T-helper 17 cell (primary cell): ENCODE results near the gene ZYX. TPM values are rescaled to one million over a fixed set of nuclear protein-coding genes. Genes with fewer than 3 reads are reported as not detected.
"Not testable (repeated sequence)": the region's sequence is repeated elsewhere in the genome, so short reads cannot be mapped to it uniquely, and the experiment has no call there.

Experiments used
- ATAC-seq: fragments of 150-1000 bp; cut with Tn5 transposase; 2 replicates; pipeline ENCODE4 v1.10.0; 2021; ENCODE audit warnings: mild to moderate bottlenecking, moderate library complexity
- DNase-seq, 3 donors: peaks; one replicate each; pipeline versions ENCODE4 v3.0.0 to v3.0.0-alpha.2; 2020 to 2021
- H3K9me3 ChIP-seq: one replicate; pipeline ENCODE4 v1.7.0; 2013; ENCODE audit warnings: low read length, mild to moderate bottlenecking; ENCODE audit not compliant: control insufficient read depth, poor library complexity, severe bottlenecking
- H3K27ac Mint-ChIP-seq: one replicate; pipeline ENCODE4 v1.8.0; 2022; ENCODE audit warnings: mild to moderate bottlenecking, moderate library complexity, mixed read lengths
- H3K27me3 Mint-ChIP-seq: one replicate; pipeline ENCODE4 v1.8.0; 2022; ENCODE audit warnings: mixed read lengths
- H3K36me3 Mint-ChIP-seq: one replicate; pipeline ENCODE4 v1.8.0; 2022; ENCODE audit warnings: low read depth, mixed read lengths
- H3K4me1 Mint-ChIP-seq: one replicate; pipeline ENCODE4 v1.8.0; 2022; ENCODE audit warnings: mild to moderate bottlenecking, mixed read lengths
- H3K4me3 Mint-ChIP-seq: one replicate; pipeline ENCODE4 v1.8.0; 2022; ENCODE audit warnings: mild to moderate bottlenecking, moderate library complexity, mixed read lengths
- total RNA-seq, 4 donors: library from RNA in 2 of 4; stranded (reverse) in 2 of 4; gene quantifications; one replicate each; pipeline ENCODE4 v1.2.3 and lab custom pipeline; 2022 to 2026

The ZYX gene
- total RNA-seq, 2 donors from 2014 or later: 151 to 165 TPM

- no peak overlapping the region for H3K27ac Mint-ChIP-seq
- no peaks in the 10 kb centered on the region for H3K9me3 ChIP-seq
- H3K27me3 Mint-ChIP-seq: no peaks in the 10 kb centered on the region
- DNase-seq (no peak), ATAC-seq (no peak)
- H3K4me1 Mint-ChIP-seq: peaks cover 29% of the 10 kb centered on the region
- no peak overlapping the region for H3K4me3 Mint-ChIP-seq
- H3K36me3 Mint-ChIP-seq: peaks cover 8% of the 10 kb centered on the region
These were observed 10.6 kb downstream of the ZYX start for GRCh38 chr7:143391462-143392404.

- DNase-seq, ATAC-seq, H3K36me3 Mint-ChIP-seq, H3K9me3 ChIP-seq, H3K4me3 Mint-ChIP-seq, H3K27me3 Mint-ChIP-seq, H3K27ac Mint-ChIP-seq: not testable (repeated sequence)
- peaks cover 29% of the 10 kb centered on the region for H3K4me1 Mint-ChIP-seq
These were observed 11.3 kb downstream of the ZYX start for GRCh38 chr7:143392427-143392826.

GRCh38 chr7:143392875-143393266 is 11.7 kb downstream of the ZYX start:
- H3K9me3 ChIP-seq: no peaks in the 10 kb centered on the region
- H3K27me3 Mint-ChIP-seq: no peaks in the 10 kb centered on the region
- no peak for ATAC-seq
- peaks cover 26% of the 10 kb centered on the region for H3K4me1 Mint-ChIP-seq
- peak overlapping the region; percentile 34 for H3K27ac Mint-ChIP-seq
- no peak for DNase-seq
- H3K4me3 Mint-ChIP-seq: no peak overlapping the region
- H3K36me3 Mint-ChIP-seq: peaks cover 14% of the 10 kb centered on the region

GRCh38 chr7:143393267-143394041 is 12.3 kb downstream of the ZYX start:
- Mint-ChIP-seq H3K27ac (peak overlapping the region; percentile 34), H3K27me3 (no peaks in the 10 kb centered on the region)

GRCh38 chr7:143394068-143394467 is 12.9 kb downstream of the ZYX start:
- no peak overlapping the region for H3K4me3 Mint-ChIP-seq
- peaks cover 25% of the 10 kb centered on the region for H3K4me1 Mint-ChIP-seq
- peaks cover 15% of the 10 kb centered on the region for H3K36me3 Mint-ChIP-seq
- H3K9me3 ChIP-seq: no peaks in the 10 kb centered on the region
- H3K27ac Mint-ChIP-seq: peak overlapping the region; percentile 34
- H3K27me3 Mint-ChIP-seq: no peaks in the 10 kb centered on the region
- ATAC-seq: no peak
- DNase-seq: no peak

More at GRCh38 chr7:143393267-143394041, 12.3 kb downstream of the ZYX start:
- no peaks in the 10 kb centered on the region for H3K9me3 ChIP-seq
- Mint-ChIP-seq H3K36me3 (peaks cover 15% of the 10 kb centered on the region), H3K4me1 (peaks cover 25% of the 10 kb centered on the region), H3K4me3 (no peak overlapping the region)
- DNase-seq (no peak), ATAC-seq (no peak)

- no peaks in the 10 kb centered on the region for H3K9me3 ChIP-seq
- H3K4me3 Mint-ChIP-seq: no peak overlapping the region
- peaks cover 21% of the 10 kb centered on the region for H3K4me1 Mint-ChIP-seq
- no peaks in the 10 kb centered on the region for H3K27me3 Mint-ChIP-seq
- peak overlapping the region; percentile 61 for H3K27ac Mint-ChIP-seq
- ATAC-seq (no peak), DNase-seq (no peak)
- peaks cover 15% of the 10 kb centered on the region for H3K36me3 Mint-ChIP-seq
These were observed 13.6 kb downstream of the ZYX start for GRCh38 chr7:143394777-143395176.

GRCh38 chr7:143395187-143396149 is 14.3 kb downstream of the ZYX start:
- Mint-ChIP-seq H3K27me3 (no peaks in the 10 kb centered on the region), H3K4me1 (peaks cover 18% of the 10 kb centered on the region), H3K4me3 (peak overlapping the region; percentile 57), H3K27ac (peak overlapping the region; percentile 61), H3K36me3 (peaks cover 12% of the 10 kb centered on the region)
- no peak for DNase-seq
- no peak for ATAC-seq
- no peaks in the 10 kb centered on the region for H3K9me3 ChIP-seq

GRCh38 chr7:143396182-143396581 is 15.0 kb downstream of the ZYX start:
- Mint-ChIP-seq H3K27ac (no peak overlapping the region), H3K36me3 (peaks cover 12% of the 10 kb centered on the region)
- no peak for DNase-seq

GRCh38 chr7:143396625-143397556 is 15.7 kb downstream of the ZYX start:
- ATAC-seq (no peak), DNase-seq (no peak)
- H3K27ac Mint-ChIP-seq: no peak overlapping the region
- no peaks in the 10 kb centered on the region for H3K9me3 ChIP-seq
- H3K4me3 Mint-ChIP-seq: no peak overlapping the region
- no peaks in the 10 kb centered on the region for H3K27me3 Mint-ChIP-seq
- peaks cover 18% of the 10 kb centered on the region for H3K4me1 Mint-ChIP-seq
- H3K36me3 Mint-ChIP-seq: peaks cover 12% of the 10 kb centered on the region

More at GRCh38 chr7:143396182-143396581, 15.0 kb downstream of the ZYX start:
- no peak for ATAC-seq
- H3K4me3 Mint-ChIP-seq: no peak overlapping the region
- H3K4me1 Mint-ChIP-seq: peaks cover 18% of the 10 kb centered on the region
- H3K9me3 ChIP-seq: no peaks in the 10 kb centered on the region
- no peaks in the 10 kb centered on the region for H3K27me3 Mint-ChIP-seq

GRCh38 chr7:143397710-143398530 is 16.8 kb downstream of the ZYX start:
- H3K36me3 Mint-ChIP-seq: peaks cover 12% of the 10 kb centered on the region
- ATAC-seq (no peak), DNase-seq (no peak)
- no peaks in the 10 kb centered on the region for H3K9me3 ChIP-seq
- H3K27ac Mint-ChIP-seq: no peak overlapping the region
- no peaks in the 10 kb centered on the region for H3K27me3 Mint-ChIP-seq
- no peak overlapping the region for H3K4me3 Mint-ChIP-seq
- peaks cover 19% of the 10 kb centered on the region for H3K4me1 Mint-ChIP-seq

- H3K4me3 Mint-ChIP-seq: no peak overlapping the region
- H3K27ac Mint-ChIP-seq: no peak overlapping the region
- no peak for DNase-seq
- no peaks in the 10 kb centered on the region for H3K27me3 Mint-ChIP-seq
- peaks cover 18% of the 10 kb centered on the region for H3K4me1 Mint-ChIP-seq
- no peak for ATAC-seq
- H3K36me3 Mint-ChIP-seq: peaks cover 12% of the 10 kb centered on the region
- no peaks in the 10 kb centered on the region for H3K9me3 ChIP-seq
These were observed 17.5 kb downstream of the ZYX start for GRCh38 chr7:143398616-143399015.
